GM18868 (cell line): ENCODE data around the gene TLR4.

Experiments
- ATAC-seq: cut with Tn5 transposase; IDR thresholded peaks from one replicate; pipeline ENCODE4 v1.9.1; 2021; ENCODE audit warnings: mild to moderate bottlenecking, moderate library complexity; ENCODE audit not compliant: unreplicated experiment

Gene TLR4

DNA sequence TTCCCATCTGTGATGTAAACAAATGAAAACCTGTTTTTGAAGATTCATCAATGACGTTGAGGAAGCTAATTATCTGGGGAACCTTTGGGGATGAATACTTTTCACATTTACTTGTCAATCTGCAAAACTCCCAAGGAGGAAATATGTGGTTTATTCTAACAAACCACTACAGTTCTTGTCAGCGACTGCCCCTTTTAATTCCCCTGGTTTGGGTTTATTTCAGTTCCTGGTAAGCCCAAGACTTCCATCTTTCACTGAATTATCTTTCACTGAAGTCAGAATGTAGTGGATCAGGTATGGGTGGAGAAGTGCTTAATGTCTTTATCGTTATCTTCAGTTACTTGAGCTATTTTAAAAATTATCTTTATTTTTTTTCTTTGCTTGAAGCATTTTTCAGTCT, 40.2 kb downstream of the TLR4 start:
- ATAC-seq: no peak

DNA sequence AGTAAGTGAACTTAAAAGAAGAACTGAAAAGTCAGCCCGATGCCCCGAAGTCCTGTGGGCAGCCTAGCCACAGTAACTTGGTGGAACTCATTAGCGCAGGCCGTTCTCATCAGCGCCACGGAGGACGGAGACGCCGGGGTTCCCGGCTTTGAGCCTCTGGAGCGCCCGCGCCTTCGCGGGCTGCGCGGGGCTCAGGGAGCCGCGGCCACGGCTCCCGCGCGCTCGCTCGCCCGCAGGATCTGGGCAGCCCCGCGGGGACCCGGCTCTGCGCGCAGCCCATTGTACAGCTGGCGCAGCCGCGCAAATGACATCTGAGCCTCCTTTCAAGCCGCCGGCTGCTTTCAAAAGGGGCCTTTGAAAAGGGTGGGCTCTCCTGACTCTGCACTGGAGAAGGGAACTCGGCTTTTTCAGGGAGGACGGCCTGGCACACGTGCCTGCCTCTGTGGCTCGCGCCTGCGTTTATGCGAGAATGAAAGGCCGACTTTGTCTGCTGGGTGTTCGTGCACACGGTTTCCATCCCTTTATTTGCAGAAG, 40.7 kb downstream of the TLR4 start:
- peak; percentile 38 for ATAC-seq

DNA sequence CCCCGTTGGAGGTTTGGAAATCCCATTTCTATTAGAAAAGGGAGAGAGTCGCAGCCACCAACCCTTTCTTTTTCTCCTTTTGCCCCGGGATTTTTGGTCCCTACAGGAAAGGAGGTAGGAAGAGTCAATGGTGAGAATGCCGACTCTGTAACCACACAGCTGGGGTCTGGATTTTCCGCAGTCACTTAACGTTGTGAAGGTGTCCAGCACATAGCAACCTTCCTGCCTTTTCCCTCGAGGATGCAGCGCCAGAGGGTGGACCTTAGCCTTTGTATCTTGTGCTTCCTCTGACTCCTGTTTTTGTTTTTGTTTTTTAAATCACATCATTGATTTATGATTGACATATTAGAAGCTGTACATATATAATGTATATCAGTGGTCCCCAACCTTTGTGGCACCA, 41.4 kb downstream of the TLR4 start:
- no peak for ATAC-seq

DNA sequence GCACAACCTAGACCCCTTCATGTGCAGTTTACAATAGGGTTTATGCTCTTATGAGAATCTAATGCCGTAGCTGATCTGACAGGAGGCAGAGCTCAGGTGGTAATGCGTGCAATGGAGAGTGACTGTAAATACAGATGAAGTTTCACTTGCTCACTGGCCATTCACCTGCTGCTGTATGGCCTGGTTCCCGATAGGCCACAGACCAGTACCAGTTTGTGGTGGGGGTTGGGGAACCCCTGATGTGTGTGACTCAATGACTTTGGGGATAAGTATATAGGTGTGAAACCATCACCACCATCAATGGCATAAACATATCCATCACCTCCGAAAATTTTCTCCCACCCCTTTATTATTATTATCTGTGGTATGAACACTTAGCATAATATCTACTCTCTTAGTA, 42.1 kb downstream of the TLR4 start:
- peak; percentile 62 for ATAC-seq

DNA sequence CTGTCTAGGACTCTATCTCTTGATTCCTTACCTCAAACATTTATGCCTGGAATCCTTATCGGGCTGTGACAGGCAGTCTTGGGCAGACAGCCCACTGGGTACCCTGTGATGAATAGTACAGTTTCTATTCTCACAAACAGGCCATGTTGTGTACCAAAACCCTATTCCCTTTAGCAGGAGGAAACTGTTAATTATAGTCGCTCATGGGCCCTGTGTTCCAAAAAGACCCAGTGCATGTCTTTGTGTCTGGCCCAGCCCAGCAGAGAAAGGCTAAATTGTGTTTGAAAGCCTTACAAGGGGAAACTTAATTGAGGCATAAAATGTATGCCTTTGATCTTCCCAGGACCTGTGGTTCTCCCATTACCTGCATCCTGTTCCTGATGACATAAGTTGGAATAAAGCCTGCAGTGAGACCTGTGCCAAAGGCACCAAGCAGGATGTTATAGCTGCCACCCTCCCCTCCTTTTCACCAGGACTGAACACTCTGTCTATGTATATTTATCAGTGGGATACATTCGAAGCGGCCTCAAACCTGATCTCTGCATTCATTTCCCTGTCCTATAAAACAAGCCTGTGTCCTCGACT, 43.3 kb downstream of the TLR4 start:
- no peak for ATAC-seq

GRCh38 chr9:117750401-117750800, 46.2 kb downstream of the TLR4 start:
- no peak for ATAC-seq

DNA sequence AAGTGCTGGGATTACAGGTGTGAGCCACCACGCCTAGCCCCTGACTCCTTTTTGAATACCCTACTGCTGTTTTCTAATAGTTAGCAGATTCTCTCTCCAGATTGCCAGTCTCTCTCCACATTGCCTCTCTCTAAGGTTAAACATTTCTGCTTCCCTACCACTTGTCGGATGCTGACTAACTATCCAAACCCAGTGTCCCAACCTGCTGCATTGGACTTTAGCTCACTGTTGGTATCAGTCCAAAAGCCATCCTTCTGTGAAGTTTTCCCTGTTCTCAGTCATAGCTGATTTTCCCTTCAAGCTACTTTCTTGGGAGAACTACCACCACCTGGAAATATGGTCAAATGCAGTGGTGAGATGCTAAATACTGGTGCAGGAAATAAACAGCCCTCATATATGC, 48.7 kb downstream of the TLR4 start:
- ATAC-seq: no peak

- no peak for ATAC-seq
Observed at GRCh38 chr9:117757561-117758190, 53.5 kb downstream of the TLR4 start.

GRCh38 chr9:117763314-117763713, 59.1 kb downstream of the TLR4 start:
- ATAC-seq: no peak

GRCh38 chr9:117768750-117769395, 64.7 kb downstream of the TLR4 start:
- ATAC-seq: no peak

- no peak for ATAC-seq
Observed at GRCh38 chr9:117771136-117771535, 66.9 kb downstream of the TLR4 start.

- no peak for ATAC-seq
Observed at GRCh38 chr9:117772960-117773359, 68.8 kb downstream of the TLR4 start.
